NCI-H146 (cell line): ENCODE data around the gene FBLN5.

Source experiments
- DNase-seq: peaks from one replicate; lab custom pipeline; 2025; lab: John Stamatoyannopoulos, UW

Gene FBLN5

GRCh38 chr14:91827746-91828145, 119.7 kb downstream of the FBLN5 start:
- no peak for DNase-seq
